Testis (tissue), 2 donors: ENCODE data around the gene FBXO21.

Experiments used
- CTCF ChIP-seq, 3 experiments: fragments of 450-650 bp in 2 of 3; fragments of 200-600 bp in 1 of 3; sonication (generic) in 1 of 3; IDR thresholded peaks; one replicate each; pipeline ENCODE4 v1.5.1; 2016 to 2019; ENCODE audit warnings: antibody characterized with exemption in 3 of 3, mild to moderate bottlenecking in 2 of 3, moderate library complexity in 1 of 3
- POLR2A ChIP-seq: fragments of 450-650 bp; IDR thresholded peaks from one replicate; pipeline ENCODE4 v1.6.1; 2017; ENCODE audit warnings: antibody characterized with exemption, mild to moderate bottlenecking, moderate library complexity

- no peak for TF ChIP-seq CTCF (IDR thresholded peaks at IDR 0.05)
- no peak for TF ChIP-seq POLR2A
Measured at GRCh38 chr12:117208811-117209455, 18.7 kb upstream of the FBXO21 start.
